ENCODE measurements around the gene SLC29A2. TPM values are rescaled to one million over a fixed set of nuclear protein-coding genes. Genes with fewer than 3 reads are reported as not detected.

SLC29A2 gene
- total RNA-seq, 1 experiment from 2014 or later, result 39.7 TPM

GRCh38 chr11:66368484-66368883, 3.1 kb downstream of the SLC29A2 start:
- Histone ChIP-seq H4K20me1 (ENCODE audit: insufficient read depth) (no peaks in the 10 kb centered on the region), H3K4me2 (ENCODE audit: low read length) (no peak overlapping the region), H3K4me1 (ENCODE audit: control insufficient read depth in 1 of 2, insufficient read depth in 2 of 2, low read length in 2 of 2) (peaks cover 15 to 31% of the 10 kb centered on the region in 2 experiments), H3K27me3 (ENCODE audit: insufficient read depth, low read length) (no peaks in the 10 kb centered on the region), H3K79me2 (ENCODE audit: insufficient read depth, low read length) (peaks cover 40% of the 10 kb centered on the region), H3K27ac (ENCODE audit: low read depth, low read length) (peak overlapping the region; percentile 24; the same call in 1 of the 2 replicates), H3K9me3 (ENCODE audit: control insufficient read depth in 1 of 2, insufficient read depth in 1 of 2, low read depth in 1 of 2, low read length in 2 of 2) (no peaks in the 10 kb centered on the region), H3K36me3 (ENCODE audit: control insufficient read depth in 1 of 2, insufficient read depth in 2 of 2, low read length in 2 of 2) (peaks cover 30 to 48% of the 10 kb centered on the region in 2 experiments), H2AFZ (ENCODE audit: low read depth, low read length, poor library complexity, severe bottlenecking) (no peak overlapping the region), H3K9me2 (ENCODE audit: insufficient read depth) (no peaks in the 10 kb centered on the region), H3K4me3 (replicated peaks in 1 of 2; ENCODE audit: low read depth in 1 of 2, low read length in 2 of 2) (no peak overlapping the region), H3K9ac (ENCODE audit: low read length) (no peak overlapping the region)
- no peak for DNase-seq (ENCODE audit: low read depth, low spot score)
- BruUV-seq (replicated peaks), result no TSS peak
- intact Hi-C loops (cut with micrococcal nuclease), result no loop called here
- ChIA-PET CTCF (no interaction called here), POLR2A (no interaction called here), RAD21 (ENCODE audit: low non-redundant PET in 1 of 2, low total read pairs in 2 of 2, uncharacterized antibody in 2 of 2, unreplicated experiment in 2 of 2) (no interaction called here)
- no peak for ATAC-seq
- no peak for TF ChIP-seq ELF1 (IDR thresholded peaks at IDR 0.05; ENCODE audit: borderline replicate concordance, low read depth)
- no peak for TF ChIP-seq FOSL1 (IDR thresholded peaks at IDR 0.05; ENCODE audit: low read depth)
- TF ChIP-seq MAX (IDR thresholded peaks at IDR 0.05), result no peak
- TF ChIP-seq POLR2AphosphoS5 (IDR thresholded peaks at IDR 0.05; ENCODE audit: low read depth, low read length), result no peak
- no peak for TF ChIP-seq SP1 (IDR thresholded peaks at IDR 0.05; ENCODE audit: low read depth)
- TF ChIP-seq POLR2A (IDR thresholded peaks at IDR 0.05; ENCODE audit: borderline replicate concordance, extremely low read depth, insufficient read depth, insufficient read length), result no peak
- no peak for TF ChIP-seq EZH2phosphoT487 (IDR thresholded peaks at IDR 0.05; ENCODE audit: borderline replicate concordance)
- no peak for TF ChIP-seq ATF3 (IDR thresholded peaks at IDR 0.05)

GRCh38 chr11:66367561-66368312, 3.8 kb downstream of the SLC29A2 start:
- no peak overlapping the region for H3K4me3 ChIP-seq (replicated peaks in 1 of 2; ENCODE audit: low read depth in 1 of 2, low read length in 2 of 2)
- H3K9ac ChIP-seq (ENCODE audit: low read length), result no peak overlapping the region
- H3K79me2 ChIP-seq (ENCODE audit: insufficient read depth, low read length), result peaks cover 40% of the 10 kb centered on the region
- CTCF ChIA-PET, result no interaction called here
- no peaks in the 10 kb centered on the region for H3K9me3 ChIP-seq (ENCODE audit: control insufficient read depth in 1 of 2, insufficient read depth in 1 of 2, low read depth in 1 of 2, low read length in 2 of 2)
- RAD21 ChIA-PET (ENCODE audit: low non-redundant PET in 1 of 2, low total read pairs in 2 of 2, uncharacterized antibody in 2 of 2, unreplicated experiment in 2 of 2), result no interaction called here
- DNase-seq (ENCODE audit: low read depth, low spot score), result no peak
- H3K4me2 ChIP-seq (ENCODE audit: low read length), result no peak overlapping the region
- H3K27me3 ChIP-seq (ENCODE audit: insufficient read depth, low read length), result no peaks in the 10 kb centered on the region
- peaks cover 9 to 24% of the 10 kb centered on the region in 2 experiments for H3K4me1 ChIP-seq (ENCODE audit: control insufficient read depth in 1 of 2, insufficient read depth in 2 of 2, low read length in 2 of 2)
- H3K9me2 ChIP-seq (ENCODE audit: insufficient read depth), result no peaks in the 10 kb centered on the region
- H3K27ac ChIP-seq (ENCODE audit: low read depth, low read length), result peak overlapping the region; percentile 24; the same call in 1 of the 2 replicates
- no peak overlapping the region for H2AFZ ChIP-seq (ENCODE audit: low read depth, low read length, poor library complexity, severe bottlenecking)
- POLR2A ChIA-PET, result no interaction called here
- no peak for ATAC-seq
- no peak for TF ChIP-seq YY1 (IDR thresholded peaks at IDR 0.05; ENCODE audit: extremely low read depth, insufficient replicate concordance, low read depth, low read length)
- no peak for TF ChIP-seq SRF (IDR thresholded peaks at IDR 0.05; ENCODE audit: low read depth)
- TF ChIP-seq CBX3 (IDR thresholded peaks at IDR 0.05; ENCODE audit: low read depth), result no peak
- TF ChIP-seq SIN3A (IDR thresholded peaks at IDR 0.05; ENCODE audit: low read depth), result no peak
- TF ChIP-seq TCF7L2 (IDR thresholded peaks at IDR 0.05; ENCODE audit: borderline replicate concordance, extremely low read depth, insufficient read depth, insufficient read length), result no peak
- TF ChIP-seq CTCF (IDR thresholded peaks at IDR 0.05 in 2 of 3, conservative IDR thresholded peaks at IDR 0.05 in 1 of 3; ENCODE audit: borderline replicate concordance in 1 of 3, insufficient read depth in 1 of 3, low read depth in 2 of 3, low read length in 2 of 3), result no peak
- TF ChIP-seq POLR2AphosphoS5 (IDR thresholded peaks at IDR 0.05; ENCODE audit: low read depth, low read length), result no peak
- no peak for TF ChIP-seq JUND (IDR thresholded peaks at IDR 0.05)
- no TSS peak for BruUV-seq (replicated peaks)
- intact Hi-C loops (cut with micrococcal nuclease), result no loop called here
- H4K20me1 ChIP-seq (ENCODE audit: insufficient read depth), result no peaks in the 10 kb centered on the region
- peaks cover 30 to 55% of the 10 kb centered on the region in 2 experiments for H3K36me3 ChIP-seq (ENCODE audit: control insufficient read depth in 1 of 2, insufficient read depth in 2 of 2, low read length in 2 of 2)

All from HCT116 (cell line).